ENCODE results near the gene NAPA. TPM values are rescaled to one million over a fixed set of nuclear protein-coding genes. Genes with fewer than 3 reads are reported as not detected.

NAPA gene
- total RNA-seq, 1 experiment from 2014 or later, result 80.4 TPM

GRCh38 chr19:47497050-47497766 is 17.7 kb downstream of the NAPA start:
- intact Hi-C loops (cut with micrococcal nuclease; ENCODE audit: unreplicated experiment), result no loop called here
- Histone ChIP-seq H2AFZ (no peak overlapping the region), H3F3A (ENCODE audit: insufficient read depth, low read depth) (0 out of 2 replicates have a peak, but pooled peaks cover 3% of the 10 kb centered on the region), H3K79me2 (ENCODE audit: low read depth) (no peaks in the 10 kb centered on the region), H4K20me1 (ENCODE audit: insufficient read depth) (peaks cover 3% of the 10 kb centered on the region; the same call in 1 of the 2 replicates), H3K4me3 (no peak overlapping the region), H3K36me3 (ENCODE audit: low read depth) (no peaks in the 10 kb centered on the region), H3K9me3 (ENCODE audit: insufficient read depth, low read depth) (no peaks in the 10 kb centered on the region), H3K27me3 (ENCODE audit: insufficient read depth, low read depth) (no peaks in the 10 kb centered on the region), H3K27ac (no peak overlapping the region), H3K4me2 (no peak overlapping the region), H3K4me1 (replicated peaks; ENCODE audit: insufficient read depth) (no peaks in the 10 kb centered on the region), H3K9me2 (ENCODE audit: insufficient read depth) (no peaks in the 10 kb centered on the region)
- DNase-seq, result no peak
- ChIA-PET POLR2A (ENCODE audit: unreplicated experiment) (no interaction called here), CTCF (interaction anchor here (0.5 kb wide), 1 partner anchor 81 kb away, joined by 5 read pairs; no protein-coding TSS in a partner anchor)
- no TSS peak for BruUV-seq (replicated peaks)
- TF ChIP-seq EZH2 (IDR thresholded peaks at IDR 0.05; ENCODE audit: low read depth), result no peak
- TF ChIP-seq, protein P1, sequence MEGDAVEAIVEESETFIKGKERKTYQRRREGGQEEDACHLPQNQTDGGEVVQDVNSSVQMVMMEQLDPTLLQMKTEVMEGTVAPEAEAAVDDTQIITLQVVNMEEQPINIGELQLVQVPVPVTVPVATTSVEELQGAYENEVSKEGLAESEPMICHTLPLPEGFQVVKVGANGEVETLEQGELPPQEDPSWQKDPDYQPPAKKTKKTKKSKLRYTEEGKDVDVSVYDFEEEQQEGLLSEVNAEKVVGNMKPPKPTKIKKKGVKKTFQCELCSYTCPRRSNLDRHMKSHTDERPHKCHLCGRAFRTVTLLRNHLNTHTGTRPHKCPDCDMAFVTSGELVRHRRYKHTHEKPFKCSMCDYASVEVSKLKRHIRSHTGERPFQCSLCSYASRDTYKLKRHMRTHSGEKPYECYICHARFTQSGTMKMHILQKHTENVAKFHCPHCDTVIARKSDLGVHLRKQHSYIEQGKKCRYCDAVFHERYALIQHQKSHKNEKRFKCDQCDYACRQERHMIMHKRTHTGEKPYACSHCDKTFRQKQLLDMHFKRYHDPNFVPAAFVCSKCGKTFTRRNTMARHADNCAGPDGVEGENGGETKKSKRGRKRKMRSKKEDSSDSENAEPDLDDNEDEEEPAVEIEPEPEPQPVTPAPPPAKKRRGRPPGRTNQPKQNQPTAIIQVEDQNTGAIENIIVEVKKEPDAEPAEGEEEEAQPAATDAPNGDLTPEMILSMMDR (conservative IDR thresholded peaks at IDR 0.05), result no peak

DNA sequence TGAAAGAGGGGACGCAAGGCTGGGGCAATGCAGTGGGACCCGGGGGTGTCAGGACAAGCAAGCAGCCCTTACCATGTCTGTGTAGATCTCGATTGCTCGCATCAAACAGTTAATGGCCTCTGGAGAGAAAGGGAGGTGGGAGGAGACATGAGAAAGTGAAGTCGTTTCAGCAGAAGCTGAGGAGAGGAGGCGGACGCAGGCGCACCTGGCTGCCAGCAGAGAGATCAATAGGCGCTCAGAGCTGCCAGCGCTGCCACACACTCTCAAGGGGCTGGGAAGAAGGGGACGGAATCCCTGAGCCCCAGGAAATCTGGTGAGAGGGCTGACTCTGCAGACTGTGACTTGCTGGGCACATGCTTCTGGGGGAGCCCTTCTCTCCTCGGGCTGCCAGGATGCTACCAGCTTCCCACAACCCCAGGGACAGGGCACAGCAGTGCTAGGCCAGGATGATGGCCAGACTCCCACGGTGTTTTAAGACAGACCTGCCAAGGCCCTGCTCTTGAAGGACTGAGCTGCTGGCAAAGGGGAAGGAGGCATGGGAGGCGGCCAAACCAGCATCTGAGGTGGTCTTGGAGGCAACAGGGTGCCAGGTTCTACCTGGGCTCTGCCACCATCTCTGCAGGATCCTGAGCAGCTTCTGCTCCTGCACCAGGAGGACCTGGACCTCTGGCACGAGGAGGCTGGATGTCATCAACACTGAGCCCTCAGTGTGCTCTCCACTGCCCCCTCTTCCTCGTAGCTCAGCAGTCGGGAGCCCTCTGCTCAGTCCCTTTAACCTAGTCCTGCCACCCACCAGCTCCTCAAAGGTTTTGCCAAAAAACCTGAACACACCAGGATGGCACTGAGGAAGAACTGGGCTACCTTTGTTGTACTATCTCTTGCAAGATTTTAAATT is 19.1 kb downstream of the NAPA start:
- Histone ChIP-seq H3K4me1 (replicated peaks; ENCODE audit: insufficient read depth) (no peaks in the 10 kb centered on the region), H3K36me3 (ENCODE audit: low read depth) (no peaks in the 10 kb centered on the region), H3K9me3 (ENCODE audit: insufficient read depth, low read depth) (no peaks in the 10 kb centered on the region), H3K4me3 (no peak overlapping the region), H3K79me2 (ENCODE audit: low read depth) (no peaks in the 10 kb centered on the region), H3K27ac (no peak overlapping the region), H4K20me1 (ENCODE audit: insufficient read depth) (peaks cover 3% of the 10 kb centered on the region; the same call in 1 of the 2 replicates), H2AFZ (no peak overlapping the region), H3F3A (ENCODE audit: insufficient read depth, low read depth) (peaks cover 5% of the 10 kb centered on the region; the same call in 1 of the 2 replicates), H3K4me2 (no peak overlapping the region), H3K9me2 (ENCODE audit: insufficient read depth) (no peaks in the 10 kb centered on the region), H3K27me3 (ENCODE audit: insufficient read depth, low read depth) (no peaks in the 10 kb centered on the region)
- BruUV-seq (replicated peaks), result no TSS peak
- no peak for DNase-seq
- CTCF ChIA-PET, result no interaction called here
- POLR2A ChIA-PET (ENCODE audit: unreplicated experiment), result interaction anchor here (0.5 kb wide), 1 partner anchor 11 kb away, joined by 14 read pairs; the partner anchor contains the start of gene KPTN
- intact Hi-C loops (cut with micrococcal nuclease; ENCODE audit: unreplicated experiment), result no loop called here
- TF ChIP-seq EZH2 (IDR thresholded peaks at IDR 0.05; ENCODE audit: low read depth), result no peak
- TF ChIP-seq, protein P1 (conservative IDR thresholded peaks at IDR 0.05), result no peak

GRCh38 chr19:47494729-47495128 is 20.1 kb downstream of the NAPA start:
- Histone ChIP-seq H3K9me3 (ENCODE audit: insufficient read depth, low read depth) (no peaks in the 10 kb centered on the region), H3K27ac (no peak overlapping the region), H3K36me3 (ENCODE audit: low read depth) (no peaks in the 10 kb centered on the region), H3K27me3 (ENCODE audit: insufficient read depth, low read depth) (no peaks in the 10 kb centered on the region), H4K20me1 (ENCODE audit: insufficient read depth) (peaks cover 3% of the 10 kb centered on the region; the same call in 1 of the 2 replicates), H3K9me2 (ENCODE audit: insufficient read depth) (no peaks in the 10 kb centered on the region), H3K4me1 (replicated peaks; ENCODE audit: insufficient read depth) (no peaks in the 10 kb centered on the region), H2AFZ (no peak overlapping the region), H3K4me2 (no peak overlapping the region), H3K79me2 (ENCODE audit: low read depth) (no peaks in the 10 kb centered on the region), H3F3A (ENCODE audit: insufficient read depth, low read depth) (peaks cover 5% of the 10 kb centered on the region; the same call in 1 of the 2 replicates), H3K4me3 (no peak overlapping the region)
- DNase-seq, result no peak
- BruUV-seq (replicated peaks), result no TSS peak
- intact Hi-C loops (cut with micrococcal nuclease; ENCODE audit: unreplicated experiment), result no loop called here
- POLR2A ChIA-PET (ENCODE audit: unreplicated experiment), result no interaction called here
- TF ChIP-seq, protein P1 (conservative IDR thresholded peaks at IDR 0.05), result no peak
- TF ChIP-seq EZH2 (IDR thresholded peaks at IDR 0.05; ENCODE audit: low read depth), result no peak
- CTCF ChIA-PET, result no interaction called here

All from PC-9 (cell line).